Epithelial cell of esophagus (primary cell): ENCODE measurements around the gene GLP2R.
"Not testable (repeated sequence)": the region's sequence is repeated elsewhere in the genome, so short reads cannot be mapped to it uniquely, and the experiment has no call there.

Experiments
- DNase-seq: peaks from one replicate; pipeline ENCODE4 v3.0.0; 2010; ENCODE audit warnings: low read depth
- H3K4me3 ChIP-seq: 2 replicates; pipeline ENCODE4 v1.5.1; 2011; ENCODE audit warnings: mild to moderate bottlenecking, low read length, control low read depth
- CTCF ChIP-seq: IDR thresholded peaks from 2 replicates; pipeline ENCODE4 v1.5.1; 2011; ENCODE audit warnings: low read depth, mild to moderate bottlenecking, low read length, control low read depth, inconsistent platforms; ENCODE audit not compliant: insufficient read depth; ENCODE audit errors: missing control alignments

Gene GLP2R

GRCh38 chr17:9825641-9826150 lies at the start of gene GLP2R:
Gene GLP2R, plus strand, starts transcription at chr17:9825924. Its CDS starts 140 bp downstream, at chr17:9826064.
- no peak within 1 kb of the TSS for H3K4me3 ChIP-seq
- TF ChIP-seq CTCF: no peak
- no peak for DNase-seq

- no peak overlapping the region for H3K4me3 ChIP-seq
- TF ChIP-seq CTCF: no peak
- no peak for DNase-seq
Measured at GRCh38 chr17:9776911-9777310, 48.8 kb upstream of the GLP2R start.

GRCh38 chr17:9780552-9780951 lies 45.2 kb upstream of the GLP2R start:
- TF ChIP-seq CTCF: no peak
- no peak for DNase-seq
- H3K4me3 ChIP-seq: no peak overlapping the region

- TF ChIP-seq CTCF: no peak
- no peak overlapping the region for H3K4me3 ChIP-seq
- no peak for DNase-seq
Measured at GRCh38 chr17:9783050-9783449, 42.7 kb upstream of the GLP2R start.

- not testable (repeated sequence) for H3K4me3 ChIP-seq, DNase-seq
Measured at GRCh38 chr17:9783465-9783864, 42.3 kb upstream of the GLP2R start.

GRCh38 chr17:9784544-9784943 lies 41.2 kb upstream of the GLP2R start:
- DNase-seq: no peak
- no peak overlapping the region for H3K4me3 ChIP-seq
- no peak for TF ChIP-seq CTCF

GRCh38 chr17:9788601-9789000 lies 37.1 kb upstream of the GLP2R start:
- H3K4me3 ChIP-seq: no peak overlapping the region
- TF ChIP-seq CTCF: no peak
- no peak for DNase-seq
